CD4-positive, alpha-beta T cell treated with Interleukin-1 beta for 1 hour (primary cell): ENCODE measurements around the gene CREBRF.
"Not testable (repeated sequence)": the region's sequence is repeated elsewhere in the genome, so short reads cannot be mapped to it uniquely, and the experiment has no call there.

Source experiments
- DNase-seq, 2 donors: peaks; one replicate each; pipeline ENCODE4 v3.0.0-alpha.2; 2020 to 2022

Gene CREBRF, protein sequence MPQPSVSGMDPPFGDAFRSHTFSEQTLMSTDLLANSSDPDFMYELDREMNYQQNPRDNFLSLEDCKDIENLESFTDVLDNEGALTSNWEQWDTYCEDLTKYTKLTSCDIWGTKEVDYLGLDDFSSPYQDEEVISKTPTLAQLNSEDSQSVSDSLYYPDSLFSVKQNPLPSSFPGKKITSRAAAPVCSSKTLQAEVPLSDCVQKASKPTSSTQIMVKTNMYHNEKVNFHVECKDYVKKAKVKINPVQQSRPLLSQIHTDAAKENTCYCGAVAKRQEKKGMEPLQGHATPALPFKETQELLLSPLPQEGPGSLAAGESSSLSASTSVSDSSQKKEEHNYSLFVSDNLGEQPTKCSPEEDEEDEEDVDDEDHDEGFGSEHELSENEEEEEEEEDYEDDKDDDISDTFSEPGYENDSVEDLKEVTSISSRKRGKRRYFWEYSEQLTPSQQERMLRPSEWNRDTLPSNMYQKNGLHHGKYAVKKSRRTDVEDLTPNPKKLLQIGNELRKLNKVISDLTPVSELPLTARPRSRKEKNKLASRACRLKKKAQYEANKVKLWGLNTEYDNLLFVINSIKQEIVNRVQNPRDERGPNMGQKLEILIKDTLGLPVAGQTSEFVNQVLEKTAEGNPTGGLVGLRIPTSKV

GRCh38 chr5:173055983-173056782 is at the start of gene CREBRF:
CREBRF (plus strand) TSS chr5:173056352; CDS start chr5:173080776, 24,424 bp downstream.
- DNase-seq: peak; percentile 97

DNA sequence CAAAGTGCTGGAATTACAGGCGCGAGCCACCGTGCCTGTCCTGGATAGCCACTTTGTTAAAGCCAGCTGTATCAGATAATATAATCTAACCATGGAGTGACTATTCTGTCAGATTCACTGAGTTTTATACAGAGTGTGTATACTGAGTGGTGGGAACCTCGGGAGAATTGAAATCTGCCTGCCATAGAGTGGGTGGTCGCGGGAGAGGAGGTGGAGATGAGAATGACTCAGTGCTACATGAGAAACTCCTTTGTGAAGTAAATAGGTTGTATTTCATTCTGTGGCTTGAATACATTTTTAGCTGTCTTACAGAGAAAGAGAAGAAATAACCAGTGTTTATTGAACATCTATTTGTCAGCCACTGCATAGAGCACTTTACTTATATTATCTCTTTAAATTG is 46.1 kb upstream of the CREBRF start:
- DNase-seq: no peak

DNA sequence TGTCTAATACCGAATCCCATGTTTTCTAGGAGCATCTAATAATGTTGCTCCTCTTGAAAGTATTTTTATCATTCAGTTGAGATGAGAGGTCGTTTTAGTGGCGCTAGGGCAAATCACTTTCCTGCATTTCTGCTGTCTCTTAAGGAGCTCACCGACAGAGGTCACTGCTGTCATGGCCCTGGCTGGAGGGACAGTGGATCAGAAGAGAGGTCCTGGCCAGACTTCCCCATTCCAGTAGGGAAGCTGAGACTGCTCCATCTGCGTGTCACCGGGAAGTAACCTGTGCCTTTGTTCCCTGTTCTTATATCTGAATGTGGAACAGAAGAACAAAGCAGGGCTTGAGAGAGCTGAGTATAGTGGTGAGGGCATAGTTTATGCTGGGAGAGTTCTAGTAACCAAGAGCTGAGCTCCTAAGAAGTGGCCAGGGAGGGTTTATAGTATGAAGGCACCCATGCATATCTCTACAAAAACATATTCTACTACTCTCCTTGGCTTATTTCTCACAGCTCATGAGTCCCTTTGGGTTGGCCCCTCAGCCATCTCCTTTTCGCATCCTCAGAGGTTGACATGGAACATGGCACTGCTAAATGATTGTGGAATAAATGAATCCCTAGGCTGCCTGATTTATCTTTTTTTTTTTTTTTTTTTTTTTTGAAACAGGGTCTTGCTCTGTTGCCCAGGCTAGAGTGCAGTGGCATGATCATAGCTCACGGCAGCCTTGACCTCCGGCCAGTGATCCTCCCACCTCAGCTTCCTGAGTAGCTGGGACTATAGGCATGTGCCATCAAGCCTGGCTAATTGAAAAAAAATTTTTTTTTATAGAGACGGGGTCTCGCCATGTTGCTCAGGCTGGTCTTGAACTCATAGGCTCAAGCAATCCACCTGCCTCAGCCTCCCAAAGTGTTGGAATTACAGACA is 45.3 kb upstream of the CREBRF start:
- DNase-seq: no peak

- DNase-seq: no peak
Observed at GRCh38 chr5:173011566-173011965, 44.6 kb upstream of the CREBRF start.

DNA sequence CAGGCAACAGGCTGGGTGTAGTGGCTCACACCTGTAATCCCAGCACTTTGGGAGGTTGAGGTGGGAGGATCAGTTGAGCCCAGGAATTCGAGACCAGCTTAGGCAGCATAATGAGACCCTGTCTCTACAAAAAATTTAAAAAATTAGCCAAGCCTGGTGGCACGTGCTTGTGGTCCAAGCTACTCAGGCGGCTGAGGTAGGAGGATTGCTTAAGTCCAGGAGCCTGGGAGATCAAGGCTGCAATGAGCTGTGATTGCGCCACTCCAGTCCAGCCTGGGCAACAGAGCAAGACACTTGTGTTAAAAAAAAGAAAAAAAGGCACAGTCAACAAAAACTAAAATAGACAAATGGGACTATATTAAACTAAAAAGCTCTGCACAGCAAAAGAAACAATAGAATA is 43.3 kb upstream of the CREBRF start:
- DNase-seq: no peak

DNA sequence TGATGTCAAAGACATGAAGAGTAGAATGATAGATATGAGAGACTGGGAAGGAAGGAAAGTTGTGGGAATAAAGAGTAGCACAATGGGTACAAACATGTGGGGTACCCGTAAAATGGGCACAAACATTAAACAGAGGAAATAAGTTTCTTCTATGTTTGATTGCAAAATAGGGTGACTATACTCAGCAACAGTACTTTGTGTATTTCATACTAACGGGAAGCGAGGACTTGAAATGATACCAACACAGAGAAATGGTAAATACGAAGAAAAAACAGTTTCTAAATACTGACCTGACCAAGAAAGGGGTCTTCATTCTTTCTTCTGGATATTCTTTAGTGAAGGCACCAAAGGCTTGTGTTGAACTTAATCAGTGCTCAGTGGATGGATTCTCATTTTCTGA is 41.5 kb upstream of the CREBRF start:
- DNase-seq: no peak

GRCh38 chr5:173015192-173015591 is 41.0 kb upstream of the CREBRF start:
- DNase-seq: no peak

DNA sequence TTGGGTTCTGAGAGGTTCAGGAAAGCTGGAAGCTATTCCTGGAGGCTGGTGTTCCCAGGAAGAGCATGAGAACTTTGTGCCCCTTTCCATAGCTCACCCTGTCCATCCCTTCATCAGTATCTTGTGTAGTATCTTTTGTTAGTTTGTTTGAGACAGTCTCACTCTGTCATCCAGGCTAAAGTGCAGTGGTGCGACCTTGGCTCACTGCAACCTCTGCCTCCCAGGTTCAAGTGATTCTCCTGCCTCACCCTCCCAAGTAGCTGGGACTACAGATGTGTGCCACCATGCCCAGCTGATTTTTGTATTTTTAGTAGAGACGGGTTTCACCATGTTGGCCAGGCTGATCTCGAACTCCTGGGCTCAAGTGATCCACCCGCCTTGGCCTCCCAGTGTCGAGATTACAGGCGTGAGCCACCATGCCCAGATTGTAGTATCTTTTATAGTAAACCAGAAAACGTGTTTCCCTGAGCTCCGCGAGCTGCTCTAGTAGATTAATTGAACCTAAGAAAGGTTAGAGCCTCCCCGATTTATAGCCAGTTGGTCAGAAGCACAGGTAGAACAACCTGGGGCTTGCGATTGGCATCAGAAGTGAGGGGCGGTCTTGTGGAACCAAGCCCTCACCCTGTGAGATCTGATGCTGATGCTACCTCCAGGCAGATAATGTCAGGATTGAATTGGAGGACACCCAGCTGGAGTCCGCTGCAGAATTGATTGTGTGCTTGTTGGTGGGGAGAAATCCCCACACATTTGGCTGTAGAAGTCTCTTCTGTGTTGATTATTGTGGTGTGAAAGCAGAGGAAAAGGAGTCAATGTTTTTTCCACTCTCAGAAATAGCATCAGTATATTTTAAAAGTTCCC is 40.3 kb upstream of the CREBRF start:
- DNase-seq: no peak

GRCh38 chr5:173016598-173017046 is 39.5 kb upstream of the CREBRF start:
- no peak for DNase-seq

GRCh38 chr5:173017087-173017486 is 39.1 kb upstream of the CREBRF start:
- DNase-seq: not testable (repeated sequence)

DNA sequence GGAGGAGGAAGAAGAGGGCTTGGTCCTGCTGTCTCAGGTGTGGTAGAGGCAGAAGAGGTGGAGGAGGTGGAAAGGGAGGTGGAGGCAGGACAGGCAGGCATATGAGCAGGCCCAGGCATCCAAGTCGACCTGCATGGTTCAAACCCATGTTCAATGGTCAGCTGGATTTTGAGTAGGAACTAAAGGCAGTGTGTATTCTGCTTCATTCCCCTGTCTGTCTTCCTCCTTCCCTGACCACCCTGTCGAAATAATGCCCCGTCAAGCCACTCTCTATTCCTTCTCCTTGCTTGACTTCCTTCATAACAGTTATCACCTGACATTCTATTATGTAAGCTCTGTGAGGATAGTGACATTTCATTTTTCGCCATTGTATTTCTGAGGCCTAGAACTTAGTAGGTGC is 37.8 kb upstream of the CREBRF start:
- DNase-seq: no peak

- DNase-seq: no peak
Observed at GRCh38 chr5:173020154-173020581, 36.0 kb upstream of the CREBRF start.

DNA sequence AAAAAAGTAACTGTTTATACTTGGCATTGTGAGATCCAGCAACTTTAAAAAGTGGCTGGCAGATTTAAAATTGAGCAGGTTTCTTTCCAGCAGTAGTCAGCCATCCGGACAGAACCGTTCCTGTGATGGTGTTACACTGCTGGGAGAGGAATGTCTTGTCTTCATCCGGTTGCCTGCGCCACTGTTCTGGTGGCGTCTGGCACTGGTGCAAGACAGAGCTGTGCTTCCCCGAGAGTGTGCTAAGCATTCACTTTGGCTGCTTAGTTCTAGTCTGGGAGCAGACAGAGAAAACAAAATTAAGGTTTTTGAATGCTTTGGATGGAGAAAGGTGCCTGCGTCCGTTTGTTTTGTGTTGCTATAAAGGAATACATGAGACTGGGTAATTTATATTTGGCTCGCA is 35.5 kb upstream of the CREBRF start:
- DNase-seq: no peak

DNA sequence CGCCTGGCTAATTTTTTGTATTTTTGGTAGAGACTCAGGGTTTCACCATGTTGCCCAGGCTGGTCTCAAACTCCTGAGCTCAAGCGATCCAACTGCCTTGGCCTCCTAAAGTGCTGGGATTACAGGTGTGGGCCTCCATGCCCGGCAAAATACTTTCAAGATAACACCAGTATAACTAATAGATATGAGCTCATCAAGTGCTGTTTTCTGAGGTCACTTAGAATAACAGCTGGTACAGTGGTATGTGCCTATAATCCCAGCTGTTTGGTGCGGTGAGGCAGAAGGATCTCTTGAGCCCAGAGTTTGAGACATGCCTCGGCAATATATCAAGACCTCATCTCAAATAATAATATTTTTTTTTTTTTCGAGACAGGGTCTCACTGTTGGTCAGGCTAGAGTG is 30.5 kb upstream of the CREBRF start:
- no peak for DNase-seq

DNA sequence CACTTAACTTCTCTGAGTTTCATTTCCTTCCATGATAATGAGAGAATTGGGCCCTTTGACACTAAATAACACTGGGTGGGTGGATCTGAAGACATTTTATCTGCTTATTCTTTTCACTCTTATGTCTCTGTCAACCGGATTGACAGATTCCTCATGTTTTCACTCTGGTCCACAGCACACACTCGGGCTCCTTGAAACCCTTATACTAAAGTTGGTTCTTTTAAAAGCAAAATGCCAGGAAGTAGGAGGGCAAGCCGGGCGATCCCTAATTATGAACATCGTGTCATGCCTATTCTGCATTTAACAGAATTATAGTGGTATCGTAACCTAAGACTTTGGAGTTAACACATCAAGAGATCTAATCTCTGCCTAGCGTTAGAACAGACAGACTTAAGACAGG is 28.2 kb upstream of the CREBRF start:
- DNase-seq: no peak

DNA sequence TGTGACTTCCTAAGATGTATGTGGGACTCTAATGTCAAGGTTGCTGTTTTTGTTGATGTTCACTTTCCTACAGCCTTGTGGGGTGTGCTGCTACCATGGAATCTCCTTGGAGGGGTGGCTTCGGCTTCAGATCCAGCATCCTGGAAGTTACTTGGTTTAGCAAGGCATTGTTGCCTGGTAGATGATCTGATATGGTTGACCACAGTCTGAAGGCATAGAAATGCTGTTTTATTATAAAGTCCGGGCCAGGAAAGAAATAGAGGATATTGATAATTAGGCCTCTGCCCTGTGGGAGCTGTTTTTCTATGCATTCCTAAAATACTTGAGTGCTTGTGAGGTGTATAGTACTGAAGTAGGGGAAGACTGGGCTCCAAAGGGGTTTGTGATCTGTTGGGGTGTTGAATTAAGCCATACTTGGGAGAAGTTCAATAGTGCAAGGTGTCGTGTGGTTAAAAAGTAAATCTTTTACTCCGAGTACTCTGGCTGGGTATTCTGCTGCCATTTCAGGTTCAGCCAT is 27.3 kb upstream of the CREBRF start:
- DNase-seq: no peak

- DNase-seq: no peak
Observed at GRCh38 chr5:173029499-173029921, 26.6 kb upstream of the CREBRF start.

GRCh38 chr5:173032096-173032495 is 24.1 kb upstream of the CREBRF start:
- not testable (repeated sequence) for DNase-seq

GRCh38 chr5:173032730-173033129 is 23.4 kb upstream of the CREBRF start:
- DNase-seq: no peak

DNA sequence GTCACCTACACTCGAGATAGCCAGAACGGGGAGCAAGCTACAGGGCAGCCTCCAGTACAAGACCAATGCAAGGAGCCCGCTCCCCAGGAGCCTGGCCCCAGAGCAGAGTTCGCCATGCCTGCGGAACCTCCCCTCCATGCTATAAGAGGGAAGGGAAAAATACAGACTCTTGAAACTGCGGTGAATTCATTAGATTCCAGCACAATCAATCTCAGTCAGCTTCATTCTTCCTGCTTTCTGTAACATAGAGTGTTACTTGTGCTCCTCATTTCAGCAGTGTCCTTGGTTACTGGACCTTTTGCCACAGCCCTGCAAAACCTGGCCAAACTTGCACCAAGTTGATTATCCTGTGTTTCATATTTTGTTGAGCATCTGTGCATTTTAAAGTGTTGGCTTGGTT is 22.2 kb upstream of the CREBRF start:
- no peak for DNase-seq
